ENCODE results near the gene P4HA1. TPM values are rescaled to one million over a fixed set of nuclear protein-coding genes. Genes with fewer than 3 reads are reported as not detected.

Gene P4HA1
- total RNA-seq, 1 donor from 2014 or later = 25.0 TPM

GRCh38 chr10:72981028-72981881 lies 115.4 kb downstream of the P4HA1 start:
- DNase-seq (ENCODE audit: low spot score) = no peak

GRCh38 chr10:72980348-72980747 lies 116.3 kb downstream of the P4HA1 start:
- no peak for DNase-seq (ENCODE audit: low spot score)

- no peak for DNase-seq (ENCODE audit: low spot score)
These were observed 117.0 kb downstream of the P4HA1 start for GRCh38 chr10:72979709-72980108.

DNA sequence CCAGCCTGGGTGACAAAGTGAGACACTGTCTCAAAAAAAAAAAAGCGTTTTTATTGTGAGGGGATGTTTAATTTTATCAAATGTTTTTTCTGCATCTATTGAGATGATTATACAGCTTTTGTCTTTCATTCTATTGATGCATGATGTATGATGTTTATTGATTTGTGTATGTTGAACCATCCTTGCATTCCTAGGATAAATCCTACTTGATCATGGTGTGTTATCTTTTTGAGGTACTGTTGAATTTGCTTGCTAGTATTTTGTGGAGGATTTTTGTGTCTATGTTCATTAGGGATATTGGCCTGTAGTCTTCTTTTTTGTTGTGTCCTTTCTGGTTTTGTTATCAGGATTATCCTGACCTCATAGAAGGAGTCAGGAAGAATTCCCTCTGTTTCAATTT lies 119.8 kb downstream of the P4HA1 start:
- no peak for DNase-seq (ENCODE audit: low spot score)

Other genes with a start within 250 kb of the P4HA1 start
- 0.23 TPM for gene OIT3, start 203.1 kb downstream of the P4HA1 start, total RNA-seq
- not detected for gene PLA2G12B, start 142.1 kb downstream of the P4HA1 start, total RNA-seq
- gene NUDT13, start 13.6 kb upstream of the P4HA1 start, total RNA-seq = 2.5 TPM
- gene ECD, start 71.1 kb upstream of the P4HA1 start, total RNA-seq = 39.1 TPM
- gene FAM149B1, start 71.3 kb upstream of the P4HA1 start, total RNA-seq = 32.9 TPM
- 17.2 TPM for gene DNAJC9, start 150.4 kb upstream of the P4HA1 start, total RNA-seq
- gene MRPS16, start 155.8 kb upstream of the P4HA1 start, total RNA-seq = 84.2 TPM